Measurements from ENCODE around the gene PRRC2B.
"Not testable (repeated sequence)": the region's sequence is repeated elsewhere in the genome, so short reads cannot be mapped to it uniquely, and the experiment has no call there.

PRRC2B gene

GRCh38 chr9:131546336-131547084 lies 152.6 kb downstream of the PRRC2B start:
- DNase-seq = peak; percentile 76

- DNase-seq = not testable (repeated sequence)
Observed at GRCh38 chr9:131549186-131549585, 155.3 kb downstream of the PRRC2B start.
